GM21390 (cell line): ENCODE data around the gene CHURC1.

Source experiments
- ATAC-seq: cut with Tn5 transposase; IDR thresholded peaks from one replicate; pipeline ENCODE4 v1.9.1; 2021; ENCODE audit not compliant: unreplicated experiment

Gene CHURC1

GRCh38 chr14:64937821-64938193 is 23.6 kb downstream of the CHURC1 start:
- no peak for ATAC-seq

GRCh38 chr14:64938972-64939816 is 24.9 kb downstream of the CHURC1 start:
- no peak for ATAC-seq

GRCh38 chr14:64939817-64940190 is 25.5 kb downstream of the CHURC1 start:
- no peak for ATAC-seq

DNA sequence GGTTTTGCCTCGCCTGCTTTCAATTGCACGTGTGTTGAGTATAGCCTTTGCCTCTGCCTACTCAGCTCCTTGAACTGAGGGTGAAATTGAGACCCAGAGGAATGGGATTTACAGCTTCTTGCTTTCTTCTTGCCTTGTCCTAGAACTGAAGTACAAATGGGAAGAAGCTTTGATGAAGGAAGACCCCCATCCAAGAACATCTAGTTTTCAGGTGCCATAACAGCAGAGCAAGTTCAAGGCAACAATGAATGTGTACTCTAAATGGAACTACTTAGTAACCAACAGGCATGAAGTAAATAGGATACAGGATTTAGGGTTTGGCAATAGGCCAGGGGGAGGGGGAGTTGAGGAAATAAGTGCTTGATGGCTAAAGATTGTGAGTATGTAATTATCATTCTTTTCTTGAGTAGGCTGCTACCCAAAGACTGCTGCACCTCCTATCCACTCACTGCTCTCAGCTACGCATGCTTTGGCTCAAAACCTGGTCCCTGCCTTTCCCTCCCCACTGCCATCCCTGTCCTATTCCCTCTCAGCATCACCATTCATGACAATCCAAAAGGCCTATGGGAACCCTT is 26.2 kb downstream of the CHURC1 start:
- no peak for ATAC-seq

GRCh38 chr14:64942531-64943111 is 28.4 kb downstream of the CHURC1 start, which contains the start of gene GPX2:
TSS of gene GPX2 (minus strand) at chr14:64942745. CDS start at chr14:64942726, 19 bp downstream.
- no peak for ATAC-seq

DNA sequence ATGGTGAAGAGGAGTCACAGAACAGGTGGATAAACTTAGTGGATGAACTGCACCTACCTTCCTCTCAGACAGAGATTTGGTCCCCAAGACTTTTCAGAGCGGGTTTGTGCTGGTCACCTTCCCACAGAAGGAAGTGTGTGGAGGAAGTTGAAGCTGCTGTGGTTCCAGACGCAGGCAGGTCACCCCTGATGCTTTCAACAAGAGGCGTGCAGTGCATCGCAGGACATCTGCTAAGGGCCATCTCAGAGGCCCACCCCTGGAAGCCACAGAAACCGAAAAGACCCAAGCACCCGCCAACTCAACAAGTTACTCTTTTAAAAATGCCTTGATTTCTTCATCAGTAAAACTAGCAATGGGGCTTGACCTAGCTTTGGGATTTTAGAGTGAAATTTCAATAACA is 29.3 kb downstream of the CHURC1 start:
- ATAC-seq, result no peak

GRCh38 chr14:64944041-64944440 is 29.8 kb downstream of the CHURC1 start:
- no peak for ATAC-seq

- no peak for ATAC-seq
Measured at GRCh38 chr14:64944861-64945260, 30.6 kb downstream of the CHURC1 start.

GRCh38 chr14:64945431-64946178 is 31.4 kb downstream of the CHURC1 start:
- ATAC-seq, result no peak

- no peak for ATAC-seq
Measured at GRCh38 chr14:64946310-64947045, 32.2 kb downstream of the CHURC1 start.

GRCh38 chr14:64947710-64948611 is 33.7 kb downstream of the CHURC1 start:
- no peak for ATAC-seq

GRCh38 chr14:64948612-64949210 is 34.5 kb downstream of the CHURC1 start:
- ATAC-seq, result no peak

GRCh38 chr14:64950889-64951288 is 36.6 kb downstream of the CHURC1 start:
- ATAC-seq, result no peak

GRCh38 chr14:64951291-64951690 is 37.0 kb downstream of the CHURC1 start:
- ATAC-seq, result no peak

GRCh38 chr14:64951724-64952123 is 37.5 kb downstream of the CHURC1 start:
- no peak for ATAC-seq

GRCh38 chr14:64952598-64953309 is 38.5 kb downstream of the CHURC1 start:
- peak; percentile 56 for ATAC-seq

DNA sequence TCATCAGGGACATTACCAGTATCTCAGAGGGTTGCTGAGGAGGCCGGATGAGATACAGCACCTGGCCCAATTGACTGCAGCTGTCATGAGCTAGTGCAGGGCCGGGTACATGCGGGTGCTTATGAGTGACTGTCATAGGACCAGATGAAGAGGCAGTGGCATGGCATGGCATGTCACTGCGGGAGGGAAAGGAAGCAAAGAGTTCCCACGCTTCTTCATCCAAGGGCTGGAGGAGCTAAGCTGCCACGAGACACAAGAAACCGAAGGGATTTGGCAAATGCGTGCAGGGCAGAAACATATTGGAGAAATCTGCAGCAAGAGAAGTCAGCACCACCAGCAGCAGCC is 39.0 kb downstream of the CHURC1 start:
- ATAC-seq, result no peak

DNA sequence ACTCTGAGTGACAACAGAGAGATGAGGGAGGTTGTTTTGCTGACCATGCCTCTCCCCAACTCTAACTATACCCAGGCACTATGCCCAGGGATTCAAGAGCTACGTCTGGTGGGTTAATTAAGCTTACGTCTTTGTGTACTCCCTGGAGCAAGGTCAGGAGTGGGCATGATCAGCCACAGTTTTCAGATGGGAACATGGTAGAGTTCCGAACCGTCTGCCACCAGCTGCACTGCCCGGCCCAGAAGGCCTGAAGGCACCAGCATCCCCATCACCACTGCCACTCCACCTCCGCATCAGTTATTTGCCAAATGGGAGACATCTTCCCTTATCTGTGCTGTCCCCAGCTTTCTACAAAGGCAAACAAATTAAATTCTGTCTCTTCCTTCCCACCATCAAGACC is 39.4 kb downstream of the CHURC1 start:
- no peak for ATAC-seq
